Upper lobe of right lung (tissue), 1 donor: ENCODE data around the gene TMEM191C. TPM values are rescaled to one million over a fixed set of nuclear protein-coding genes. Genes with fewer than 3 reads are reported as not detected.

Experiments used
- ATAC-seq: fragments of 200-7000 bp; cut with Tn5 transposase; one replicate; pipeline ENCODE4 v1.9.1; 2020; ENCODE audit warnings: mild to moderate bottlenecking, moderate library complexity
- DNase-seq: peaks from one replicate; pipeline ENCODE4 v3.0.0-alpha.2; 2020
- H3K27ac ChIP-seq: fragments of 200-600 bp; one replicate; pipeline ENCODE4 v1.8.0; 2022
- H3K27me3 ChIP-seq: fragments of 200-600 bp; one replicate; pipeline ENCODE4 v1.8.0; 2022; ENCODE audit warnings: mild to moderate bottlenecking
- H3K36me3 ChIP-seq: fragments of 200-600 bp; one replicate; pipeline ENCODE4 v1.8.0; 2022
- H3K4me1 ChIP-seq: fragments of 200-600 bp; one replicate; pipeline ENCODE4 v1.8.0; 2022
- H3K4me3 ChIP-seq: fragments of 200-600 bp; one replicate; pipeline ENCODE4 v1.8.0; 2022; ENCODE audit warnings: mild to moderate bottlenecking
- H3K9me3 ChIP-seq: fragments of 200-600 bp; one replicate; pipeline ENCODE4 v1.8.0; 2022
- CTCF ChIP-seq: fragments of 200-600 bp; IDR thresholded peaks from one replicate; pipeline ENCODE4 v1.8.0; 2022; ENCODE audit warnings: antibody characterized with exemption
- intact Hi-C: fragments of 100-400 bp; cut with DNase I; formaldehyde crosslinking; loops from one replicate; pipeline ENCODE4 v1.11.0; 2022
- total RNA-seq: library from RNA; stranded (reverse); fragmentation: NEBNext Ultra II Directional; extraction: Animal tissue kit (Norgen Biotek cat#: 25700); gene quantifications from one replicate; pipeline ENCODE4 v1.2.1, GENCODE V29; 2021
- donor health status: DM: no; HTN: yes; CAD: no; lungs with severe emphysema.

Gene TMEM191C
- total RNA-seq, 1 donor from 2014 or later: 4.0 TPM

- Histone ChIP-seq H3K36me3 (peaks cover 27% of the 10 kb centered on the region), H3K4me1 (no peaks in the 10 kb centered on the region), H3K27ac (no peak overlapping the region), H3K4me3 (no peak overlapping the region), H3K27me3 (no peaks in the 10 kb centered on the region), H3K9me3 (no peaks in the 10 kb centered on the region)
- ATAC-seq (no peak), DNase-seq (peak; percentile 57)
- no peak for TF ChIP-seq CTCF
- intact Hi-C loops: no loop called here
Measured at GRCh38 chr22:21446128-21446826, 20.9 kb upstream of the TMEM191C start.

- H3K27me3 ChIP-seq: no peaks in the 10 kb centered on the region
- ATAC-seq (no peak), DNase-seq (peak; percentile 53)
- no peaks in the 10 kb centered on the region for H3K9me3 ChIP-seq
- no peak for TF ChIP-seq CTCF
- no peak overlapping the region for H3K4me3 ChIP-seq
- intact Hi-C loops: no loop called here
- no peak overlapping the region for H3K27ac ChIP-seq
- peaks cover 27% of the 10 kb centered on the region for H3K36me3 ChIP-seq
- H3K4me1 ChIP-seq: no peaks in the 10 kb centered on the region
Measured at GRCh38 chr22:21446827-21447690, 20.1 kb upstream of the TMEM191C start.

- peak; percentile 52 for DNase-seq
- peaks cover 27% of the 10 kb centered on the region for H3K36me3 ChIP-seq
Measured at GRCh38 chr22:21447694-21448402, 19.3 kb upstream of the TMEM191C start.

GRCh38 chr22:21448627-21449416 lies 18.4 kb upstream of the TMEM191C start:
- Histone ChIP-seq H3K9me3 (no peaks in the 10 kb centered on the region), H3K27ac (no peak overlapping the region), H3K27me3 (no peaks in the 10 kb centered on the region), H3K4me1 (no peaks in the 10 kb centered on the region), H3K36me3 (peaks cover 22% of the 10 kb centered on the region), H3K4me3 (no peak overlapping the region)
- no peak for ATAC-seq
- intact Hi-C loops: no loop called here
- TF ChIP-seq CTCF: no peak
- peak; percentile 44 for DNase-seq

More at GRCh38 chr22:21447694-21448402, 19.3 kb upstream of the TMEM191C start:
- no peaks in the 10 kb centered on the region for H3K27me3 ChIP-seq
- TF ChIP-seq CTCF: no peak
- no peak for ATAC-seq
- H3K4me3 ChIP-seq: no peak overlapping the region
- no peaks in the 10 kb centered on the region for H3K9me3 ChIP-seq
- intact Hi-C loops: no loop called here
- H3K27ac ChIP-seq: no peak overlapping the region
- H3K4me1 ChIP-seq: no peaks in the 10 kb centered on the region
